ENCODE results near the gene WRAP53. TPM values are rescaled to one million over a fixed set of nuclear protein-coding genes. Genes with fewer than 3 reads are reported as not detected.

WRAP53 gene
- total and polyA plus RNA-seq, 2 of the 13 experiments (the other 11 are each of a cell fraction or from before 2014, with no cell fraction given): 7.0 to 19.5 TPM

DNA sequence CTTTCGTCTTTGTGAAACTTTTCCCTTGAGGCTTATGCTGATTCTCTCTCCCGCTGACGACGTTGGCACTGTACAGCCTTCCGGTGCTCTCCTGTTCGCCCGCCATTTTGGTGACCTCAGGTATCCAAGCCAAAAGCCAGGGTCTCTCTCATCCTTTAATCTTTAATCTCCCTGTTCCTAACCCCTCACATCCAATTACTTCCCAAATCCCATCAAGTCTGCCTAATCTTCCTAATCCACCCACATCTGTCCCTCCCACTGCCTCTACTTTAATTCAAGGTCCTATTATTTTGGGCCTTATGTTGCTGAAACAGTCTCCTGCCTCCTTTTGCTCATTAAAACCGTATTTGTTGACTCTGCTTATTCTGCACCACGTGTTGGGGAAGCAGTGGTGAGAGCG is 7.3 kb downstream of the WRAP53 start:
- Histone ChIP-seq H3K79me2 (ENCODE audit: insufficient read depth, low read length) (no peaks in the 10 kb centered on the region), H3K4me1 (ENCODE audit: insufficient read depth, low read length) (peaks cover under 1% of the 10 kb centered on the region; the same call in 1 of the 2 replicates), H3K9me3 (ENCODE audit: low read length) (no peaks in the 10 kb centered on the region), H3K27ac (ENCODE audit: extremely low read length, insufficient read depth, low read length) (no peak overlapping the region), H3K36me3 (replicated peaks in 1 of 2; ENCODE audit: control insufficient read depth in 1 of 2, insufficient read depth in 2 of 2, low read length in 2 of 2) (peaks cover 1 to 11% of the 10 kb centered on the region in 2 experiments; a peak in 2 of 5 replicates), H3K27me3 (ENCODE audit: control insufficient read depth in 1 of 2, insufficient read depth in 2 of 2, low read length in 2 of 2) (no peaks in the 10 kb centered on the region), H3K4me3 (replicated peaks in 1 of 3; ENCODE audit: insufficient read depth in 1 of 3, low read depth in 2 of 3, low read length in 3 of 3) (no peak overlapping the region), H3K4me2 (ENCODE audit: low read depth, low read length) (no peak overlapping the region), H4K20me1 (ENCODE audit: insufficient read depth, low read length) (no peaks in the 10 kb centered on the region), H3K9ac (ENCODE audit: insufficient read depth, low read depth, low read length) (no peak overlapping the region), H2AFZ (ENCODE audit: low read length) (no peak overlapping the region)
- ChIA-PET POLR2A (no interaction called here), CTCF (ENCODE audit: low intra/inter-chr PET ratio, low total read pairs) (no interaction called here)
- intact Hi-C loops (cut with micrococcal nuclease; ENCODE audit: unreplicated experiment) (no loop called here), in situ Hi-C loops (cut with HindIII; ENCODE audit: extremely low pct_ligation_motif_present, low pct_unique_long_range_greater_than_20kb) (no loop called here)
- no peak for DNase-seq (ENCODE audit: low spot score)
- WGBS (ENCODE audit: low lambda C conversion rate): 98% methylated on average over 10 of the region's 10 CpGs
- BruUV-seq (replicated peaks): no TSS peak
- no peak for FAIRE-seq
- ATAC-seq: no peak
- TF ChIP-seq DMAP1 (CRISPR knock-in tag; IDR thresholded peaks at IDR 0.05) (no peak), CC2D1A (CRISPR knock-in tag; IDR thresholded peaks at IDR 0.05) (no peak), ZNF367 (CRISPR knock-in tag; IDR thresholded peaks at IDR 0.05; ENCODE audit: borderline replicate concordance) (no peak), FOXM1 (CRISPR knock-in tag; IDR thresholded peaks at IDR 0.05) (no peak), GATAD1 (CRISPR knock-in tag; IDR thresholded peaks at IDR 0.05) (no peak), NCOR1 (IDR thresholded peaks at IDR 0.05; ENCODE audit: borderline replicate concordance, low read length) (no peak), NFIC (IDR thresholded peaks at IDR 0.05; ENCODE audit: low read length) (no peak), TCF12 (IDR thresholded peaks at IDR 0.05) (no peak), TCF12 (CRISPR knock-in tag; IDR thresholded peaks at IDR 0.05) (no peak), MIXL1 (CRISPR knock-in tag; IDR thresholded peaks at IDR 0.05) (no peak), ZNF563 (CRISPR knock-in tag; IDR thresholded peaks at IDR 0.05) (no peak)
- TF ChIP-seq, protein P1, sequence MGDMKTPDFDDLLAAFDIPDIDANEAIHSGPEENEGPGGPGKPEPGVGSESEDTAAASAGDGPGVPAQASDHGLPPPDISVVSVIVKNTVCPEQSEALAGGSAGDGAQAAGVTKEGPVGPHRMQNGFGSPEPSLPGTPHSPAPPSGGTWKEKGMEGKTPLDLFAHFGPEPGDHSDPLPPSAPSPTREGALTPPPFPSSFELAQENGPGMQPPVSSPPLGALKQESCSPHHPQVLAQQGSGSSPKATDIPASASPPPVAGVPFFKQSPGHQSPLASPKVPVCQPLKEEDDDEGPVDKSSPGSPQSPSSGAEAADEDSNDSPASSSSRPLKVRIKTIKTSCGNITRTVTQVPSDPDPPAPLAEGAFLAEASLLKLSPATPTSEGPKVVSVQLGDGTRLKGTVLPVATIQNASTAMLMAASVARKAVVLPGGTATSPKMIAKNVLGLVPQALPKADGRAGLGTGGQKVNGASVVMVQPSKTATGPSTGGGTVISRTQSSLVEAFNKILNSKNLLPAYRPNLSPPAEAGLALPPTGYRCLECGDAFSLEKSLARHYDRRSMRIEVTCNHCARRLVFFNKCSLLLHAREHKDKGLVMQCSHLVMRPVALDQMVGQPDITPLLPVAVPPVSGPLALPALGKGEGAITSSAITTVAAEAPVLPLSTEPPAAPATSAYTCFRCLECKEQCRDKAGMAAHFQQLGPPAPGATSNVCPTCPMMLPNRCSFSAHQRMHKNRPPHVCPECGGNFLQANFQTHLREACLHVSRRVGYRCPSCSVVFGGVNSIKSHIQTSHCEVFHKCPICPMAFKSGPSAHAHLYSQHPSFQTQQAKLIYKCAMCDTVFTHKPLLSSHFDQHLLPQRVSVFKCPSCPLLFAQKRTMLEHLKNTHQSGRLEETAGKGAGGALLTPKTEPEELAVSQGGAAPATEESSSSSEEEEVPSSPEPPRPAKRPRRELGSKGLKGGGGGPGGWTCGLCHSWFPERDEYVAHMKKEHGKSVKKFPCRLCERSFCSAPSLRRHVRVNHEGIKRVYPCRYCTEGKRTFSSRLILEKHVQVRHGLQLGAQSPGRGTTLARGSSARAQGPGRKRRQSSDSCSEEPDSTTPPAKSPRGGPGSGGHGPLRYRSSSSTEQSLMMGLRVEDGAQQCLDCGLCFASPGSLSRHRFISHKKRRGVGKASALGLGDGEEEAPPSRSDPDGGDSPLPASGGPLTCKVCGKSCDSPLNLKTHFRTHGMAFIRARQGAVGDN (CRISPR knock-in tag; IDR thresholded peaks at IDR 0.05): no peak
- TF ChIP-seq, protein P2, sequence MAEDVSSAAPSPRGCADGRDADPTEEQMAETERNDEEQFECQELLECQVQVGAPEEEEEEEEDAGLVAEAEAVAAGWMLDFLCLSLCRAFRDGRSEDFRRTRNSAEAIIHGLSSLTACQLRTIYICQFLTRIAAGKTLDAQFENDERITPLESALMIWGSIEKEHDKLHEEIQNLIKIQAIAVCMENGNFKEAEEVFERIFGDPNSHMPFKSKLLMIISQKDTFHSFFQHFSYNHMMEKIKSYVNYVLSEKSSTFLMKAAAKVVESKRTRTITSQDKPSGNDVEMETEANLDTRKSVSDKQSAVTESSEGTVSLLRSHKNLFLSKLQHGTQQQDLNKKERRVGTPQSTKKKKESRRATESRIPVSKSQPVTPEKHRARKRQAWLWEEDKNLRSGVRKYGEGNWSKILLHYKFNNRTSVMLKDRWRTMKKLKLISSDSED (CRISPR knock-in tag; IDR thresholded peaks at IDR 0.05): no peak
- TF ChIP-seq, protein P3, sequence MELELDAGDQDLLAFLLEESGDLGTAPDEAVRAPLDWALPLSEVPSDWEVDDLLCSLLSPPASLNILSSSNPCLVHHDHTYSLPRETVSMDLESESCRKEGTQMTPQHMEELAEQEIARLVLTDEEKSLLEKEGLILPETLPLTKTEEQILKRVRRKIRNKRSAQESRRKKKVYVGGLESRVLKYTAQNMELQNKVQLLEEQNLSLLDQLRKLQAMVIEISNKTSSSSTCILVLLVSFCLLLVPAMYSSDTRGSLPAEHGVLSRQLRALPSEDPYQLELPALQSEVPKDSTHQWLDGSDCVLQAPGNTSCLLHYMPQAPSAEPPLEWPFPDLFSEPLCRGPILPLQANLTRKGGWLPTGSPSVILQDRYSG (CRISPR knock-in tag; IDR thresholded peaks at IDR 0.05): no peak
- TF ChIP-seq, protein P4, sequence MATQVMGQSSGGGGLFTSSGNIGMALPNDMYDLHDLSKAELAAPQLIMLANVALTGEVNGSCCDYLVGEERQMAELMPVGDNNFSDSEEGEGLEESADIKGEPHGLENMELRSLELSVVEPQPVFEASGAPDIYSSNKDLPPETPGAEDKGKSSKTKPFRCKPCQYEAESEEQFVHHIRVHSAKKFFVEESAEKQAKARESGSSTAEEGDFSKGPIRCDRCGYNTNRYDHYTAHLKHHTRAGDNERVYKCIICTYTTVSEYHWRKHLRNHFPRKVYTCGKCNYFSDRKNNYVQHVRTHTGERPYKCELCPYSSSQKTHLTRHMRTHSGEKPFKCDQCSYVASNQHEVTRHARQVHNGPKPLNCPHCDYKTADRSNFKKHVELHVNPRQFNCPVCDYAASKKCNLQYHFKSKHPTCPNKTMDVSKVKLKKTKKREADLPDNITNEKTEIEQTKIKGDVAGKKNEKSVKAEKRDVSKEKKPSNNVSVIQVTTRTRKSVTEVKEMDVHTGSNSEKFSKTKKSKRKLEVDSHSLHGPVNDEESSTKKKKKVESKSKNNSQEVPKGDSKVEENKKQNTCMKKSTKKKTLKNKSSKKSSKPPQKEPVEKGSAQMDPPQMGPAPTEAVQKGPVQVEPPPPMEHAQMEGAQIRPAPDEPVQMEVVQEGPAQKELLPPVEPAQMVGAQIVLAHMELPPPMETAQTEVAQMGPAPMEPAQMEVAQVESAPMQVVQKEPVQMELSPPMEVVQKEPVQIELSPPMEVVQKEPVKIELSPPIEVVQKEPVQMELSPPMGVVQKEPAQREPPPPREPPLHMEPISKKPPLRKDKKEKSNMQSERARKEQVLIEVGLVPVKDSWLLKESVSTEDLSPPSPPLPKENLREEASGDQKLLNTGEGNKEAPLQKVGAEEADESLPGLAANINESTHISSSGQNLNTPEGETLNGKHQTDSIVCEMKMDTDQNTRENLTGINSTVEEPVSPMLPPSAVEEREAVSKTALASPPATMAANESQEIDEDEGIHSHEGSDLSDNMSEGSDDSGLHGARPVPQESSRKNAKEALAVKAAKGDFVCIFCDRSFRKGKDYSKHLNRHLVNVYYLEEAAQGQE (IDR thresholded peaks at IDR 0.05; ENCODE audit: borderline replicate concordance in 1 of 2, low read depth in 1 of 2, low read length in 2 of 2): no peak
